Globus pallidus (tissue), 1 donor: ENCODE data around the gene CFAP107.

ENCODE experiments used
- DNase-seq: peaks from one replicate; pipeline ENCODE4 v3.0.0-alpha.2; 2015; ENCODE audit warnings: low spot score

The CFAP107 gene

GRCh38 chr1:12741946-12742345 lies 4.1 kb upstream of the CFAP107 start:
- no peak for DNase-seq

DNA sequence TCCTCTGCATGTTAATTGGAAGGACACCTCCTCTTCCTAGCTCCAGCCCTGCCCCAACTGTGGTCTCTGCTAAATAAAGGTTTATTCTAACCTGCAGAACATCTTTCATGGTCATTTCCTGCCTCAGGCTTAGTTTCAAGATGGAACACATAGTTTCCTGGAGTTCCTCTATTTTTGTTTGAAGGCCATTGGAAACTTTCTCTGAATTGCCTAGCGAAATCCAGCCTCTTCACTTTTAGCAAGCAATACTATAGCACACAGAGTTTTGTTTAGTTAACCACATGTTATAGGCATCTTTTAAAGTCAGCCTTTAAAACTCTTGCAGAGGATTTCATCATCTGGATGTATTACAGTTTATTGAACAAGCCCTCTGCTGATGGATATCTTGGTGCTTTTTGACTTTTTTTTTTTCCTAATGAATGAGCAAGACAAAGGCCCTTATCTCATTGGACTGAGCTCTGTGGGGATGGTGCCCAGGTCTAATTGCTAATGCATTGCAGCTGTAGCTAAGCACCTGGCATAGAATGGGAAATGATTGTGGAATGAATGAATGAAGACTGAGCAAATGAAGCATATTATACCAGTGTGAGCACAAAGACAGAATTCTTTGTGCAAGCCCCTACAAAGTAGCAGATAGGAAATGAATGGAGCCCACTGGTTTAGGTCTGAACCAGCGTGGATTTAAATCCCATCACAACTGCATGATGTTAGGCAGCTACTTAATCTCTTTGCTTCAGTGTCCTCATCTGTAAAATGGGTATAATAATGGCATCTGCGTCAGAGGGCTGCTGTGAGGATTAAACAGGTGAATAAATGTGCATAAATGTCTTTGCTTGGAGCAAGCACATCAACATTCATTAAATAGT lies 641 bp upstream of the CFAP107 start:
- no peak for DNase-seq

DNA sequence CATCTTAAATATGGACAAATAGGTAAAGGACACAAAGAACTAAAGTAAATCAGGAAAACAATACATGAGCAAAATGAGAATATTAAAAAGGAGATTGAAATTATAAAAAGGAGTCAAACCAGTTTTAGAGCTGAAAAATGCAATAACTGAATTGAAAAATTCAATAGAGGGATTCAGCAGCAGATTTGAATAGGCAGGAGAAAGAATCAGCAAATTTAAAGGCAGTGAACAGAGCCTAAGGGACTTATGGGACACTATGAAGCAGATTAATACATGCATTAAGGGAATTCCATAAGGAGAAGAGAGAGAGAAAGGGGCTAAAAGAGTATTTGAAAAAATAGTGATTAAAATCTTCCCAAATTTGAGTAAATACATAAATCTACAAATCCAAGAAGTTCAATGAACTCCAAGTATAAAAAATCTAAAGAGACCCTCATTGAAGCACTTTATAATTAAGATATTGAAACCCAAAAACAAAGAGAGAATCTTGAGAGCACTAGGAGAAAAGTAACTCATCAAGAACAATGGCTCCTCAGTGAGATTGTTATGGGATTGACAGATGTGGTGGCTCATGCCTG lies 2.9 kb downstream of the CFAP107 start:
- DNase-seq: no peak

- DNase-seq: no peak
These were observed 8.7 kb downstream of the CFAP107 start for GRCh38 chr1:12754738-12755137.

- DNase-seq: no peak
These were observed 10.3 kb downstream of the CFAP107 start for GRCh38 chr1:12756273-12756672.

DNA sequence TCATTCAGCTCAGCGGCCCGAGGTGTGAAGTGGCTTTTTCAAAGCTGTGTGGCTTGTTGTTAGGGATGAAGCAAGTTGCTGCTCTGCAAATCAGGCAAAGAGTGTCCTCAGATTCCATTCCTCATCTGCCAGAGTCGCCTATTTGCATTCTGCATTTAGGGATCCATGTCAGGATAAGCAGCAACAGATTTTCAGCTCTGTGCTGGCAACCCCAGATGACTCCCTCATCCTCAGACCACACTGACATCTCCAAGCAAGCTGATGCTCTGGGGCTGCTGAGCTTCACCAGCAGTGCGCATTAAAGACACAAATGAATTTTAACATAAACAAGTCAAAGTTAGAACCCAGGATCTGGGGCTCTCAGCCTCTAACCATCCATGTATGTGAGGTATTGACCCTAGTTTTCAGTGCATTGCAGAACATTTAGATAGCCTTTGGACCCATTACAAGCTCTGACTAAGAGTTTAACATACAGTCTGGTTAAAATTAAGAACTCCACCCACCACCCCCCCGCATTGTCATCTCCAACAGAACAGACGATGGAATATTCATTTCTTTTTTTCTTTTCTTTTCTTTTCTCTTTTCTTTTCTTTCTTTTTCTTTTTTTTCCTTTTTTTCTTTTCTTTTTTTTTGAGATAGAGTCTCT lies 10.9 kb downstream of the CFAP107 start:
- DNase-seq: no peak

- no peak for DNase-seq
These were observed 11.8 kb downstream of the CFAP107 start for GRCh38 chr1:12757836-12758235.

GRCh38 chr1:12760256-12760795 lies 14.3 kb downstream of the CFAP107 start:
- DNase-seq: no peak

DNA sequence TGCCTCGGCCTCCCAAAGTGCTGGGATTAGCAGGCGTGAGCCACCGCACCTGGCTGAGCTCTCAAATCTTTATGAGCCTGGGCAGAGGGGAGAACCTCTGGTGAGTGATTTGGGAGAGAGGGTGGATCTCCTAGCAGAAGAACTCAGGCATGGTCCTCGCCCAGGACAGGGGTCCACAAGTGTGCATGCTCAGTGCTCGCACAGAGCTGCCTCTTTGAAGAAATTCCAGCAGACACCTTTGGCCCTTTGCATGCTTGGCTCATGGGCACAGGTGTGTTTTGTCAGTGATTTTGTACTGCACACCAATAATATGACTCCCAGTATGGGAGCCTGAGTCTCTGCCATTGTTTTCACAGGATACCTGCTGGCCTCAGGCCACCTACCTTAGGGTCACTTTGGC lies 15.8 kb downstream of the CFAP107 start:
- DNase-seq: no peak

DNA sequence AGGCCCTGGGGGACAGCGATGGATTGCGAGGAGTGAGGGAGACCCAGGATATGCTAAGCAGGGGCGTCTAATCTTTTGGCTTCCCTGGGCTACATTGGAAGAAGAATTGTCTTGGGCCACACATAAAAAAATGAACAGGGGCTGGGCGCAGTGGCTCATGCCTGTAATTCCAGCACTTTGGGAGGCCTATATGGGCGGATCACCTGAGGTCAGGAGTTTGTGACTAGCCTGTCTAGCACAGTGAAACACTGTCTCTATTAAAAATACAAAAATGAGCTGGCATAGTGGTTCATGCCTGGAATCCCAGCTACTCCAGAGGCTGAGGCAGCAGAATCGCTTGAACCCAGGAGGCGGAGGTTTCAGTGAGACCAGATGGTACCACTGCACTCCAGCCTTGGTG lies 16.8 kb downstream of the CFAP107 start:
- DNase-seq: no peak

- DNase-seq: no peak
These were observed 17.5 kb downstream of the CFAP107 start for GRCh38 chr1:12763479-12763878.

DNA sequence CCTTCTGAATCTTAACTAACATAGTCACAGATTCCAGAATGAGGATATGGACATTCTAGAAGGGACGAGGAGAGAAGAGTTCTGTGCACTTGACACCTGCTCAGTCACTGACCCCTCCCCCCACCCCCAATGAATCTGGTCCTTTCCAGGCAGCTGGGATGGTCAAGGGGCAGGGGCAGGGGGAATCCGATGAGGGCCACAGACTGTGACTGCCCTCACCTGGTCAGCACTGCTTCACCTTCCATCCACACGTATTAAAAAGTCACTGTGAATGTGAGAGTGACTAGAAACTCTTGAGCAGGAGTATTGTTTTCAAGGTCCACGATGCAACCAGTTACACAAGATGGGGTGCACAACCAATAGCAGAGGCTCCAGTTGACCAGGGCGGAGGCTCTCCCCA lies 18.0 kb downstream of the CFAP107 start:
- no peak for DNase-seq

GRCh38 chr1:12769031-12769430 lies 23.0 kb downstream of the CFAP107 start:
- DNase-seq: no peak

- no peak for DNase-seq
These were observed 24.0 kb downstream of the CFAP107 start for GRCh38 chr1:12769976-12770505.

DNA sequence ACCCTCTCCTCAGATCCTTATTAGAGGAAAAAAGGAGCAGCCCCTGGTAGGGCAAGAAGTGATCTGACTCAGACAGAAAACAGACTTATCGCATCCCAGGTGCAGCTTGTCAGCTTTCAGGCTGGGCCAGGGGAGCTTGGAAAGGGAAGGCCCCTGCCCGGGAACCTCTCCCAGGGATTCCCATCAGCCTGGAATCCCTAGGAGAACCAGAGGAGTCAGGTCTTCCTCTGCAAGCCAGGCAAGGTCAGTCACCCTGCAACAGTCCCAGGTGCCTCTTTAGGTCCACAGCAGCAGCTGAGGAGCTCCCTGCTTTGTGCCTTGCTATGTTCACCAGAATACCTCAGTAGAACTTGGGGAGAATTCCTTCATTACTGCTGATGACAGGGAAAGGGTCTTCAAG lies 24.6 kb downstream of the CFAP107 start:
- DNase-seq: no peak

DNA sequence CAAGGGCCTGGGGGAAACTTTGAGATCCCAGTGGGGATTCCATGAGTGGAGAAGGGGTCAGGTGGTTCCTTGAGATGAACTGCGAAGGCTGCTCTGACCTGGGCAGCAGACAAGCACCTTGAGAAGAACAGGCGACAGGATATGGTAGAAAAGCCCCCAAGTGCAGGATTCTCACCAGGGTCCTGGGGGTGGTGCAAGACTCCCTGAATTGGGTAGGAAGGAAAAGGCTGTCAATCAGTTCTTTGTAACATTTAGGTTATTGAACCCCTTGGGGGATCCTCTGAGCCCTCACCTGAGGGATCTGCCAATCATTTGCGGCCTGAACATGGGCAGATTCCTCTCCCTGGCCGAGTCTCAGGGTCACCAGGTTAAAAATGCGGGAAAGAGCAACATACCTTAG lies 25.2 kb downstream of the CFAP107 start:
- DNase-seq: no peak

- DNase-seq: no peak
These were observed 26.5 kb downstream of the CFAP107 start for GRCh38 chr1:12772520-12772919.

- DNase-seq: no peak
These were observed 27.4 kb downstream of the CFAP107 start, which contains the start of gene PRAMEF12 for GRCh38 chr1:12773438-12773837. Gene PRAMEF12 (plus strand): TSS chr1:12773738. CDS start chr1:12774868, 1,130 bp downstream.

DNA sequence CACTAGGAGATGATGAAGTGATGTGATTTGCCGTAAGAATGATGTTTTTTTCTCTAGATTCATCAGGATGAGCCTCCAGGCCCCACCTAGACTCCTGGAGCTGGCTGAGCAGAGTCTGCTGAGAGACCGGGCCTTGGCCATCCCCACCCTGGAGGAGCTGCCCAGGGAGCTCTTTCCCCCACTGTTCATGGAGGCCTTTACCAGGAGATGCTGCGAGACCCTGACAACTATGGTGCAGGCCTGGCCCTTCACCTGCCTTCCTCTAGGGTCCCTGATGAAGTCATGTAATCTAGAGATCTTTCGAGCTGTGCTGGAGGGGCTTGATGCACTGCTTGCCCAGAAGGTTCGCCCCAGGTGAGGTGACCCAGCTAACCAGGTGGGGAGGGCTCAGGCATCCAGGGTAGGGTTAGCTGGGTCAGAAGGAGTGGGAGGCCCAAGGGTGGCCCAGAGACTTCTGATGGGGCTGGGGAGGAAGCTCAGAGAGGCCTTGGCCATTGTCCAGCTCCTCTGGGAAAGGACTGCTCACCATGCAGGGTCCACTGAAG lies 28.9 kb downstream of the CFAP107 start:
- no peak for DNase-seq

GRCh38 chr1:12775443-12775842 lies 29.4 kb downstream of the CFAP107 start:
- DNase-seq: no peak

DNA sequence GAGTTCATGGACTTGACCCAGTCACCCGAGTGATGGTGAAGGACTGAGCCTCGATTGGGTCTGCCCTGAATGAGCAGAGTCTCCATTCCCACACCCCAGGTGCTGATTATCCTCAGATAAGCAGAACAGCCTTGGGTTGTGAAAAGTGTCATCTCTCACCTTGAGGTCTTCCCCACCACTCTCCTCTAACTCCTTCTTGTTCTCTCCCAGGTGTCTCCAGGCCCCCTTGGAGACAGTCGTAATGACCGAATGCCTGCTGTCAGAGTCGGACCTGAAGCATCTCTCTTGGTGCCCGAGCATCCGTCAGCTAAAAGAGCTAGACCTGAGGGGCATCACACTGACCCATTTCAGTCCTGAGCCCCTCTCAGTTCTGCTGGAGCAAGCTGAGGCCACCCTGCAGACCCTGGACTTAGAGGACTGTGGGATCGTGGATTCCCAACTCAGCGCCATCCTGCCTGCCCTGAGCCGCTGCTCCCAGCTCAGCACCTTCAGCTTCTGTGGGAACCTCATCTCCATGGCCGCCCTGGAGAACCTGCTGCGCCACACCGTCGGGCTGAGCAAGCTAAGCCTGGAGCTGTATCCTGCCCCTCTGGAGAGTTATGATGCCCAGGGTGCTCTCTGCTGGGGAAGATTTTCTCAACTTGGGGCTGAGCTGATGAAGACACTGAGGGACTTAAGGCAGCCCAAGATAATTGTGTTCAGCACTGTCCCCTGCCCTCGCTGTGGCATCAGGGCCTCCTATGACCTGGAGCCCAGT lies 31.0 kb downstream of the CFAP107 start:
- no peak for DNase-seq

DNA sequence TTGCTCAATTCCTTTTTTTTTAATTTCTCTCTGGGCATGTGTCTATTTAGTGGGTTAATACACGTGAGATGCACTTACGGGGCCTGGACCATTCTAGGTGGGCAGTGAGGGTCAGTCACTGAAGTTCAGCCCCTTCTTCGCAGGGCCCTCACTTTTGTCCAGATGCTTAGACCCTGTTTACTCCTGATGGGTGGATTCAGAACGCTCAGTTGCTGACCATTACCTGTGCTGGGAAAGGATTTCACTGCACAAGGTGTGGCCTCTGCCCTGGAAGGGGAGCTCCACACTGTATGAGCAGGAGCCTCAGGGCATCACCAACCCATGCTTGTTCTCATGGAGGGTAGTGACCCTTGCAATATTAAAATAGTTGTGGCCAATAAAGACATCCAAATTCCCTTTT lies 32.1 kb downstream of the CFAP107 start:
- DNase-seq: no peak
